Erythroblast (primary cell): ENCODE data around the gene TLN1.

Experiments used
- GATA1 ChIP-seq: IDR thresholded peaks from 2 replicates; pipeline ENCODE4 v1.6.1; 2011; ENCODE audit warnings: low read depth, mild to moderate bottlenecking, control low read depth, low read length, moderate library complexity
- POLR2A ChIP-seq: IDR thresholded peaks from 2 replicates; pipeline ENCODE4 v1.6.1; 2011; ENCODE audit warnings: mild to moderate bottlenecking, low read length

DNA sequence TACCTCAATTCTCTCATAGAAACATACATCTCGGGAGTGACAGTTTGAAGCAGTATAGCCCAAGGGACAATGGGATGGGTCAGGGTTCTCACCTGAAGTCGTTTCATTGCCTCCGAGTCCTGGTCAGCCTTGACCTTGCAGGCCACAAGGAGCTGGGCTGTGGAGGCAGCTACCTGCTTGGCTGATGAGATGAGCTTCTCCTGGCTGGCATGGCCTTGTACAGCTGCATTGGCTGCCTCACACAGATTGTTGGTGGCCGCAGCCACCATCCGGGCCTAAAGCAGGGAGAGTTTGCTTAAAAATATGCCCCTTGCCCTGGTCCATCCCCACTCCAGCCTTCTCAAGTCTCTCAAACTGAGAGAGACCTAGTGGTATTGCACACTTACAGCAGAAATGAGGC is 33.8 kb downstream of the TLN1 start:
- TF ChIP-seq POLR2A (no peak), GATA1 (no peak)
